Neural progenitor cell (in vitro differentiated cells): ENCODE results near the gene FBRSL1. TPM values are rescaled to one million over a fixed set of nuclear protein-coding genes. Genes with fewer than 3 reads are reported as not detected.

Experiments used
- DNase-seq: peaks from one replicate; pipeline ENCODE4 v3.0.0-alpha.2; 2016; ENCODE audit warnings: low spot score
- H2AFZ ChIP-seq: fragments of 200-600 bp; sonication (generic); replicated peaks from 2 replicates; pipeline ENCODE4 v1.6.1; 2016; ENCODE audit warnings: antibody characterized with exemption
- H3F3A ChIP-seq: fragments of 200-600 bp; sonication (generic); 2 replicates; pipeline ENCODE4 v1.6.1; 2016; ENCODE audit warnings: antibody characterized with exemption, low read depth
- H3K27ac ChIP-seq: fragments of 200-600 bp; sonication (generic); 2 replicates; pipeline ENCODE4 v1.5.1; 2016; ENCODE audit warnings: mild to moderate bottlenecking
- H3K27me3 ChIP-seq: fragments of 200-600 bp; sonication (generic); 2 replicates; pipeline ENCODE4 v1.6.1; 2016; ENCODE audit warnings: mild to moderate bottlenecking, moderate library complexity
- H3K36me3 ChIP-seq: fragments of 200-600 bp; sonication (generic); 2 replicates; pipeline ENCODE4 v1.5.1; 2016
- H3K4me1 ChIP-seq: fragments of 200-600 bp; sonication (generic); 2 replicates; pipeline ENCODE4 v1.6.1; 2016; ENCODE audit warnings: mixed run types
- H3K4me2 ChIP-seq: fragments of 200-600 bp; sonication (generic); 2 replicates; pipeline ENCODE4 v1.6.1; 2016
- H3K4me3 ChIP-seq: fragments of 200-600 bp; sonication (generic); 2 replicates; pipeline ENCODE4 v1.5.1; 2016
- H3K79me2 ChIP-seq: fragments of 200-600 bp; sonication (generic); 2 replicates; pipeline ENCODE4 v1.6.1; 2016; ENCODE audit warnings: low read depth
- H3K9ac ChIP-seq: fragments of 200-600 bp; sonication (generic); 2 replicates; pipeline ENCODE4 v1.6.1; 2016
- H3K9me3 ChIP-seq: fragments of 200-600 bp; sonication (generic); 2 replicates; pipeline ENCODE4 v1.5.1; 2016; ENCODE audit warnings: low read depth
- H4K20me1 ChIP-seq: fragments of 200-600 bp; sonication (generic); 2 replicates; pipeline ENCODE4 v1.6.1; 2016; ENCODE audit warnings: low read depth
- H3K27ac Mint-ChIP-seq: 3 replicates; pipeline ENCODE4 v1.8.0; 2021; ENCODE audit warnings: mixed read lengths
- H3K27me3 Mint-ChIP-seq: 2 replicates; pipeline ENCODE4 v1.8.0; 2022; ENCODE audit warnings: low read depth, mild to moderate bottlenecking, inconsistent platforms, moderate library complexity, mixed read lengths; ENCODE audit not compliant: insufficient read depth
- H3K36me3 Mint-ChIP-seq: 3 replicates; pipeline ENCODE4 v1.8.0; 2021; ENCODE audit warnings: mixed read lengths
- H3K4me1 Mint-ChIP-seq: 3 replicates; pipeline ENCODE4 v1.8.0; 2021; ENCODE audit warnings: mixed read lengths
- H3K4me3 Mint-ChIP-seq: 3 replicates; pipeline ENCODE4 v1.8.0; 2021; ENCODE audit warnings: mild to moderate bottlenecking, moderate library complexity, mixed read lengths
- H3K9me3 Mint-ChIP-seq: 3 replicates; pipeline ENCODE4 v1.8.0; 2020; ENCODE audit warnings: mixed read lengths
- CTCF ChIP-seq: fragments of 200-600 bp; sonication (generic); IDR thresholded peaks from 2 replicates; pipeline ENCODE4 v1.5.1; 2017; ENCODE audit warnings: antibody characterized with exemption, mild to moderate bottlenecking
- EZH2 ChIP-seq: fragments of 200-600 bp; sonication (generic); IDR thresholded peaks from 2 replicates; pipeline ENCODE4 v1.6.1; 2017; ENCODE audit warnings: antibody characterized with exemption, mild to moderate bottlenecking, moderate library complexity
- EZH2phosphoT487 ChIP-seq: fragments of 200-600 bp; sonication (generic); IDR thresholded peaks from 2 replicates; pipeline ENCODE4 v1.6.1; 2017; ENCODE audit warnings: antibody characterized with exemption
- total RNA-seq: library from RNA; depleted of rRNA; stranded (reverse); fragments of >200 nt; gene quantifications from 2 replicates; pipeline ENCODE4 v1.2.3, GENCODE V29; 2015; ENCODE audit warnings: low replicate concordance

The FBRSL1 gene
- total RNA-seq, 1 donor from 2014 or later: 7.4 TPM

GRCh38 chr12:132496358-132496669 is 6.4 kb downstream of the FBRSL1 start:
- H3K4me3 ChIP-seq: no peak overlapping the region
- peaks cover 100% of the 10 kb centered on the region for H4K20me1 ChIP-seq
- no peaks in the 10 kb centered on the region for H3F3A ChIP-seq
- H3K36me3 Mint-ChIP-seq: no peaks in the 10 kb centered on the region
- H3K4me3 Mint-ChIP-seq: peak overlapping the region; percentile 18
- peaks cover 2% of the 10 kb centered on the region for H3K27me3 ChIP-seq
- no peaks in the 10 kb centered on the region for H3K36me3 ChIP-seq
- peaks cover 26% of the 10 kb centered on the region for H3K4me1 Mint-ChIP-seq
- DNase-seq: no peak
- no peak overlapping the region for H3K27ac Mint-ChIP-seq
- H3K79me2 ChIP-seq: peaks cover 91% of the 10 kb centered on the region
- H3K9me3 ChIP-seq: no peaks in the 10 kb centered on the region
- no peak overlapping the region for H2AFZ ChIP-seq
- TF ChIP-seq EZH2: no peak
- TF ChIP-seq CTCF: no peak
- no peak for TF ChIP-seq EZH2phosphoT487
- peaks cover under 1% of the 10 kb centered on the region for H3K27me3 Mint-ChIP-seq
- H3K27ac ChIP-seq: no peak overlapping the region
- peaks cover 8% of the 10 kb centered on the region for H3K4me1 ChIP-seq
- no peaks in the 10 kb centered on the region for H3K9me3 Mint-ChIP-seq
- H3K4me2 ChIP-seq: no peak overlapping the region
- no peak overlapping the region for H3K9ac ChIP-seq

GRCh38 chr12:132496710-132497109 is 6.8 kb downstream of the FBRSL1 start:
- Histone ChIP-seq H2AFZ (no peak overlapping the region), H3F3A (no peaks in the 10 kb centered on the region), H3K27ac (no peak overlapping the region), H4K20me1 (peaks cover 100% of the 10 kb centered on the region), H3K27me3 (no peaks in the 10 kb centered on the region), H3K4me1 (peaks cover 10% of the 10 kb centered on the region), H3K4me2 (no peak overlapping the region), H3K4me3 (no peak overlapping the region), H3K9me3 (no peaks in the 10 kb centered on the region), H3K79me2 (peaks cover 91% of the 10 kb centered on the region), H3K9ac (no peak overlapping the region), H3K36me3 (no peaks in the 10 kb centered on the region)
- no peaks in the 10 kb centered on the region for H3K36me3 Mint-ChIP-seq
- DNase-seq: no peak
- peaks cover 24% of the 10 kb centered on the region for H3K4me1 Mint-ChIP-seq
- TF ChIP-seq CTCF: no peak
- no peak for TF ChIP-seq EZH2phosphoT487
- TF ChIP-seq EZH2: no peak
- no peaks in the 10 kb centered on the region for H3K9me3 Mint-ChIP-seq
- H3K27me3 Mint-ChIP-seq: no peaks in the 10 kb centered on the region
- peak overlapping the region; percentile 18 for H3K4me3 Mint-ChIP-seq
- H3K27ac Mint-ChIP-seq: no peak overlapping the region

- TF ChIP-seq CTCF (no peak), EZH2 (no peak), EZH2phosphoT487 (no peak)
- Histone ChIP-seq H3F3A (no peaks in the 10 kb centered on the region), H4K20me1 (peaks cover 99% of the 10 kb centered on the region), H3K4me2 (no peak overlapping the region), H3K27me3 (no peaks in the 10 kb centered on the region), H3K4me3 (no peak overlapping the region), H3K9ac (no peak overlapping the region), H3K9me3 (no peaks in the 10 kb centered on the region), H3K4me1 (peaks cover 18% of the 10 kb centered on the region), H3K36me3 (no peaks in the 10 kb centered on the region), H2AFZ (no peak overlapping the region), H3K79me2 (peaks cover 87% of the 10 kb centered on the region), H3K27ac (no peak overlapping the region)
- no peaks in the 10 kb centered on the region for H3K27me3 Mint-ChIP-seq
- peaks cover 27% of the 10 kb centered on the region for H3K4me1 Mint-ChIP-seq
- H3K36me3 Mint-ChIP-seq: no peaks in the 10 kb centered on the region
- no peak overlapping the region for H3K27ac Mint-ChIP-seq
- DNase-seq: no peak
- no peaks in the 10 kb centered on the region for H3K9me3 Mint-ChIP-seq
- H3K4me3 Mint-ChIP-seq: no peak overlapping the region
Measured at GRCh38 chr12:132497514-132498405, 7.8 kb downstream of the FBRSL1 start.
